ENCODE measurements around the gene NSUN6. TPM values are rescaled to one million over a fixed set of nuclear protein-coding genes. Genes with fewer than 3 reads are reported as not detected.
A peak's percentile ranks its signal among the peaks of the same experiment; 100 is the strongest.

NSUN6 gene
- total and polyA plus RNA-seq, 2 experiments from 2014 or later, result 18.1 to 37.4 TPM

- H2AFZ ChIP-seq, result no peak overlapping the region
- peaks cover 72% of the 10 kb centered on the region for H3K36me3 Mint-ChIP-seq (ENCODE audit: low read depth)
- peaks cover 9% of the 10 kb centered on the region; the same call in 2 of the 3 replicates for H3K4me1 Mint-ChIP-seq
- ATAC-seq, result peak; percentile 55; the same call in 2 of the 3 replicates
- H3F3A ChIP-seq (replicated peaks; ENCODE audit: low read depth), result no peaks in the 10 kb centered on the region
- no peak overlapping the region for H3K27ac ChIP-seq (ENCODE audit: low read depth)
- H3K4me2 ChIP-seq, result no peak overlapping the region
- no peaks in the 10 kb centered on the region for H3K27me3 ChIP-seq (ENCODE audit: insufficient read depth)
- no peak overlapping the region for H3K4me3 ChIP-seq
- H3K4me1 ChIP-seq (ENCODE audit: insufficient read depth), result no peaks in the 10 kb centered on the region
- H4K20me1 ChIP-seq (replicated peaks; ENCODE audit: insufficient read depth), result no peaks in the 10 kb centered on the region
- TF ChIP-seq EZH2phosphoT487 (IDR thresholded peaks at IDR 0.05; ENCODE audit: unreplicated experiment) (no peak), POLR2AphosphoS5 (IDR thresholded peaks at IDR 0.05; ENCODE audit: low read depth) (no peak), ZNF462 (CRISPR knock-in tag; IDR thresholded peaks at IDR 0.05) (no peak), ZNF114 (CRISPR knock-in tag; IDR thresholded peaks at IDR 0.05) (no peak), JUNB (IDR thresholded peaks at IDR 0.05; ENCODE audit: unreplicated experiment) (no peak), ZNF331 (CRISPR knock-in tag; IDR thresholded peaks at IDR 0.05; ENCODE audit: low read depth) (no peak), EZH2 (IDR thresholded peaks at IDR 0.05; ENCODE audit: low read depth, unreplicated experiment) (no peak), CTCF (conservative IDR thresholded peaks at IDR 0.05; ENCODE audit: low read depth in 2 of 2) (peak; percentile 25 to 37; a peak in 3 of 4 replicates)
- no peaks in the 10 kb centered on the region for H3K9me2 ChIP-seq (ENCODE audit: insufficient read depth)
- 0 out of 2 replicates have a peak, but pooled peaks cover 9% of the 10 kb centered on the region for H3K36me3 ChIP-seq (ENCODE audit: insufficient read depth)
- peaks cover 2% of the 10 kb centered on the region for H3K27me3 Mint-ChIP-seq (ENCODE audit: insufficient read depth, low read depth, poor library complexity)
- no peak overlapping the region for H3K4me3 Mint-ChIP-seq
- H3K9me3 Mint-ChIP-seq, result peaks cover 7% of the 10 kb centered on the region
- no peak overlapping the region for H3K27ac Mint-ChIP-seq
- no peak for DNase-seq (ENCODE audit: low spot score)
- H3K79me2 ChIP-seq (replicated peaks; ENCODE audit: insufficient read depth), result peaks cover under 1% of the 10 kb centered on the region; the same call in 1 of the 2 replicates
Observed at GRCh38 chr10:18583575-18584270, 67.7 kb downstream of the NSUN6 start.
